Neuronal stem cell (in vitro differentiated cells): ENCODE measurements around the gene MMP15.

ENCODE experiments used
- DNase-seq: peaks from one replicate; pipeline ENCODE4 v3.0.0-alpha.2; 2013; ENCODE audit warnings: low spot score
- H2AFZ ChIP-seq: one replicate; pipeline ENCODE4 v1.6.1; 2013; ENCODE audit warnings: mild to moderate bottlenecking, low read length, inconsistent platforms
- H2AK5ac ChIP-seq: 2 replicates; pipeline ENCODE4 v1.6.1; 2013; ENCODE audit warnings: low read depth, mild to moderate bottlenecking, inconsistent platforms, low read length, moderate library complexity, mixed read lengths
- H2BK120ac ChIP-seq: 2 replicates; pipeline ENCODE4 v1.6.1; 2013; ENCODE audit warnings: low read depth, mild to moderate bottlenecking, inconsistent platforms, low read length, moderate library complexity, mixed read lengths
- H2BK12ac ChIP-seq: one replicate; pipeline ENCODE4 v1.6.1; 2013; ENCODE audit warnings: low read length, inconsistent platforms
- H2BK15ac ChIP-seq: 2 replicates; pipeline ENCODE4 v1.6.1; 2013; ENCODE audit warnings: mild to moderate bottlenecking, low read length, inconsistent platforms, mixed read lengths
- H2BK5ac ChIP-seq: one replicate; pipeline ENCODE4 v1.6.1; 2013; ENCODE audit warnings: inconsistent platforms, mild to moderate bottlenecking, low read length, moderate library complexity
- H3K14ac ChIP-seq: one replicate; pipeline ENCODE4 v1.6.1; 2013; ENCODE audit warnings: low read length, inconsistent platforms
- H3K18ac ChIP-seq: 2 replicates; pipeline ENCODE4 v1.6.1; 2013; ENCODE audit warnings: low read length, inconsistent platforms
- H3K23ac ChIP-seq: 2 replicates; pipeline ENCODE4 v1.6.1; 2013; ENCODE audit warnings: low read depth, mild to moderate bottlenecking, mixed read lengths, low read length, inconsistent platforms; ENCODE audit not compliant: poor library complexity
- H3K27ac ChIP-seq: replicated peaks from 3 replicates; pipeline ENCODE4 v1.5.1; 2013; ENCODE audit warnings: low read length, inconsistent platforms
- H3K27me3 ChIP-seq, 3 experiments: 2 replicates each; pipeline ENCODE4 v1.6.1; 2013; ENCODE audit warnings: low read length in 3 of 3, mild to moderate bottlenecking in 2 of 3, inconsistent platforms in 1 of 3, low read depth in 1 of 3, mixed read lengths in 1 of 3, moderate library complexity in 1 of 3; ENCODE audit not compliant: control insufficient read depth in 3 of 3, insufficient read depth in 3 of 3
- H3K36me3 ChIP-seq, 2 donors: replicated peaks in 1 of 2; 2 replicates each; pipeline ENCODE4 v1.6.1; 2013; ENCODE audit warnings: low read length in 2 of 2; ENCODE audit not compliant: control insufficient read depth in 2 of 2, insufficient read depth in 2 of 2
- H3K4ac ChIP-seq: 2 replicates; pipeline ENCODE4 v1.6.1; 2013; ENCODE audit warnings: inconsistent platforms, mild to moderate bottlenecking, low read length, moderate library complexity
- H3K4me1 ChIP-seq, 2 donors: 1 replicate in 1 of 2; 2 replicates in 1 of 2; pipeline ENCODE4 v1.6.1; 2013; ENCODE audit warnings: low read length in 2 of 2, low read depth in 1 of 2; ENCODE audit not compliant: control insufficient read depth in 2 of 2, insufficient read depth in 1 of 2
- H3K4me2 ChIP-seq: one replicate; pipeline ENCODE4 v1.6.1; 2013; ENCODE audit warnings: mild to moderate bottlenecking, low read length, inconsistent platforms; ENCODE audit not compliant: insufficient read depth, poor library complexity, severe bottlenecking
- H3K4me3 ChIP-seq, 2 donors: 2 replicates each; pipeline ENCODE4 v1.5.1; 2013; ENCODE audit warnings: low read length in 2 of 2, mild to moderate bottlenecking in 2 of 2, inconsistent platforms in 1 of 2, moderate library complexity in 1 of 2
- H3K79me1 ChIP-seq: one replicate; pipeline ENCODE4 v1.6.1; 2013; ENCODE audit warnings: low read depth, mild to moderate bottlenecking, inconsistent platforms, low read length, moderate library complexity
- H3K9ac ChIP-seq: one replicate; pipeline ENCODE4 v1.6.1; 2013; ENCODE audit warnings: mild to moderate bottlenecking, low read depth, low read length, inconsistent platforms; ENCODE audit not compliant: poor library complexity
- H3K9me3 ChIP-seq, 2 donors: replicated peaks in 1 of 2; 2 replicates each; pipeline versions ENCODE3 to v1.6.1; 2013; ENCODE audit warnings: low read length in 2 of 2, mild to moderate bottlenecking in 2 of 2, inconsistent platforms in 1 of 2, low read depth in 1 of 2, mixed read lengths in 1 of 2, moderate library complexity in 1 of 2; ENCODE audit not compliant: control insufficient read depth in 2 of 2, insufficient read depth in 1 of 2
- H4K8ac ChIP-seq: one replicate; pipeline ENCODE4 v1.6.1; 2013; ENCODE audit warnings: low read depth, mild to moderate bottlenecking, inconsistent platforms, low read length, moderate library complexity
- H4K91ac ChIP-seq: one replicate; pipeline ENCODE4 v1.6.1; 2013; ENCODE audit warnings: low read length, low read depth, mild to moderate bottlenecking, inconsistent platforms; ENCODE audit not compliant: poor library complexity
- WGBS, 2 donors: extraction: QIAGEN DNeasy Blood & Tissue Kit; methylation state at CpG; one replicate each; pipeline ENCODE4 v1.1.7; 2013; ENCODE audit warnings: missing lambda C conversion rate in 2 of 2, mixed read lengths in 1 of 2; ENCODE audit not compliant: insufficient read length in 2 of 2, insufficient replicate concordance in 1 of 2; ENCODE audit errors: extremely low coverage in 2 of 2; 5-methylcytosine and 5-hydroxymethylcytosine counted together

MMP15 gene

DNA sequence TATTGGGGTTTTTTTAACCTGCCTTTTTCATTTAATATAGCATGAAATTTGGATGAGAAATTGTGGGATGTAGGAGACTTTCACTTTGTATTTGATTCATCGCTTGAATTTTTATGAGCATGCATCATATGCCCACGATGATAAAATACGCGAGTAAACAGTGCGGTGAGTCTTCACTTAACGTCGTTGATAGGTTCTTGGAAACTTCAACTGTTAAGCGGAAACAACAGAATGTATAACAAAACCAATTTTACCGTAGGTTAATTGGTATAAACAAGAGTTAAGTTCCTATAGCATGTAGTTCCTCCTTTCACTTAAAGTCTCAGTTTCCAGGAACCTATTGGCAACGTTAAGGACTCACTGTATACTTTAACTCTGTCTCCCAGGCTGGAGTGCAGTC, 28.7 kb downstream of the MMP15 start:
- Histone ChIP-seq H3K4me1 (peaks cover 3 to 5% of the 10 kb centered on the region in 2 donors), H3K23ac (no peak overlapping the region), H2BK12ac (no peak overlapping the region), H3K4ac (no peak overlapping the region), H3K27me3 (no peaks in the 10 kb centered on the region), H3K9me3 (no peaks in the 10 kb centered on the region), H2BK15ac (no peak overlapping the region), H4K8ac (no peak overlapping the region), H3K27ac (no peak overlapping the region), H3K36me3 (no peaks in the 10 kb centered on the region), H2AK5ac (no peak overlapping the region), H4K91ac (no peak overlapping the region), H3K14ac (no peak overlapping the region), H3K4me3 (no peak overlapping the region), H3K9ac (no peak overlapping the region), H3K4me2 (no peak overlapping the region), H3K79me1 (no peaks in the 10 kb centered on the region), H2BK120ac (no peak overlapping the region), H2AFZ (no peak overlapping the region), H3K18ac (no peak overlapping the region), H2BK5ac (no peak overlapping the region)
- WGBS, 2 donors = no CpG with 5 or more reads among the region's 10 CpGs
- DNase-seq = no peak

DNA sequence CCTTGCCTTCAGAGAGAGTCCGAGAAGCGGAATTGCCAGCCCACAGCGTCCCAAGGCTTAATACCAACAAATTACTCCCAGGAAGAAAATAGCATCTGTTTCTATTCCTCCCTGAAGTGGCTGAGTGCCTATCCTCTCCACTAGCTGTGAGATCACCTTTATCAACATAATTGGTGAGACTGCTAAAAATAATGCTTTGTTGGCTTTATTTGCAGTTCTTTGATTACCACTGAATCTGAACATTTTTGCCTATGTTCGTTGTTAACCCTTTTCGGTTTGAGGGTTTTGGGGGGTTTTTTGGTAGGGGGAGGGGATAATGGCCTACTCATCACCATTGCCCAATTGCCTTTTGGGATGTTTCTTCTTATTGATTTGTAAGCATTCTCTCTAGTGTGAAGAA, 31.0 kb downstream of the MMP15 start:
- Histone ChIP-seq H2BK15ac (no peak overlapping the region), H2AK5ac (no peak overlapping the region), H2BK120ac (no peak overlapping the region), H3K4me2 (no peak overlapping the region), H2BK5ac (no peak overlapping the region), H3K9ac (no peak overlapping the region), H2AFZ (no peak overlapping the region), H3K4ac (no peak overlapping the region), H3K23ac (no peak overlapping the region), H4K91ac (no peak overlapping the region), H2BK12ac (no peak overlapping the region), H3K36me3 (no peaks in the 10 kb centered on the region), H4K8ac (no peak overlapping the region), H3K79me1 (no peaks in the 10 kb centered on the region), H3K27ac (no peak overlapping the region), H3K18ac (no peak overlapping the region), H3K4me1 (peaks cover 2 to 3% of the 10 kb centered on the region in 2 donors), H3K27me3 (no peaks in the 10 kb centered on the region), H3K14ac (no peak overlapping the region), H3K9me3 (no peaks in the 10 kb centered on the region), H3K4me3 (no peak overlapping the region)
- DNase-seq = no peak
- no CpG with 5 or more reads among the region's 5 CpGs for WGBS, 2 donors

- no peak overlapping the region for H3K4me3 ChIP-seq
- WGBS, 2 donors = no CpG with 5 or more reads among the region's 5 CpGs
- H3K79me1 ChIP-seq = no peaks in the 10 kb centered on the region
- H2BK5ac ChIP-seq = no peak overlapping the region
- DNase-seq = no peak
- no peak overlapping the region for H2BK15ac ChIP-seq
- no peak overlapping the region for H2BK12ac ChIP-seq
- no peak overlapping the region for H2BK120ac ChIP-seq
- no peak overlapping the region for H3K27ac ChIP-seq
- no peak overlapping the region for H3K4ac ChIP-seq
- H4K91ac ChIP-seq = no peak overlapping the region
- H3K4me2 ChIP-seq = no peak overlapping the region
- no peak overlapping the region for H3K18ac ChIP-seq
- no peaks in the 10 kb centered on the region for H3K27me3 ChIP-seq
- no peaks in the 10 kb centered on the region for H3K9me3 ChIP-seq
- H2AFZ ChIP-seq = no peak overlapping the region
- no peak overlapping the region for H4K8ac ChIP-seq
- H3K14ac ChIP-seq = no peak overlapping the region
- no peak overlapping the region for H3K23ac ChIP-seq
- no peaks in the 10 kb centered on the region for H3K36me3 ChIP-seq
- no peak overlapping the region for H2AK5ac ChIP-seq
- H3K9ac ChIP-seq = no peak overlapping the region
- H3K4me1 ChIP-seq = peaks cover 0 to 3% of the 10 kb centered on the region in 2 donors
Observed at GRCh38 chr16:58057121-58057520, 31.6 kb downstream of the MMP15 start.

GRCh38 chr16:58057784-58058183, 32.2 kb downstream of the MMP15 start:
- no peak overlapping the region for H4K91ac ChIP-seq
- no peak overlapping the region for H3K27ac ChIP-seq
- H3K9me3 ChIP-seq = no peaks in the 10 kb centered on the region
- H3K9ac ChIP-seq = no peak overlapping the region
- DNase-seq = no peak
- H3K14ac ChIP-seq = no peak overlapping the region
- H3K36me3 ChIP-seq = no peaks in the 10 kb centered on the region
- H3K4me2 ChIP-seq = no peak overlapping the region
- H2BK12ac ChIP-seq = no peak overlapping the region
- H2AFZ ChIP-seq = no peak overlapping the region
- H3K4me1 ChIP-seq = peaks cover 0 to 6% of the 10 kb centered on the region in 2 donors
- no CpG with 5 or more reads among the region's 3 CpGs for WGBS, 2 donors
- H3K18ac ChIP-seq = no peak overlapping the region
- H3K27me3 ChIP-seq = no peaks in the 10 kb centered on the region
- no peak overlapping the region for H2BK5ac ChIP-seq
- H4K8ac ChIP-seq = no peak overlapping the region
- no peak overlapping the region for H2BK120ac ChIP-seq
- no peak overlapping the region for H3K4ac ChIP-seq
- no peak overlapping the region for H2BK15ac ChIP-seq
- no peak overlapping the region for H3K4me3 ChIP-seq
- H3K79me1 ChIP-seq = no peaks in the 10 kb centered on the region
- no peak overlapping the region for H2AK5ac ChIP-seq
- H3K23ac ChIP-seq = no peak overlapping the region
